GM12878 (cell line): ENCODE results near the gene ASIC1. TPM values are rescaled to one million over a fixed set of nuclear protein-coding genes. Genes with fewer than 3 reads are reported as not detected.

Experiments used
- ATAC-seq: fragments of 200-7000 bp; cut with Tn5 transposase; 3 replicates; pipeline ENCODE4 v1.9.1; 2020; ENCODE audit warnings: mild to moderate bottlenecking, moderate library complexity
- BruUV-seq: library from RNA; stranded (reverse); fragments of 400-500 nt; replicated peaks from 2 replicates; lab custom pipeline; 2021; lab: Mats Ljungman, UMichigan
- CTCF ChIA-PET: fragments of 300-600 bp; sonication (Branson Sonifier 250); formaldehyde crosslinking; extraction: SDS; loops from one replicate; lab custom pipeline; 2021; ENCODE audit warnings: inconsistent platforms; lab: Yijun Ruan, JAX
- POLR2A ChIA-PET: fragments of 350-600 bp; formaldehyde crosslinking; extraction: SDS; loops from one replicate; lab custom pipeline; 2021; ENCODE audit warnings: inconsistent platforms; lab: Charles Lee
- RAD21 ChIA-PET: fragments of 300-600 bp; sonication (Branson Sonifier 250); formaldehyde crosslinking; loops from one replicate; lab custom pipeline; 2023; ENCODE audit warnings: antibody characterized with exemption; ENCODE audit not compliant: unreplicated experiment; lab: Charles Lee
- SMC1A ChIA-PET: fragments of 300-600 bp; sonication (Branson Sonifier 250); formaldehyde crosslinking; loops from one replicate; lab custom pipeline; 2023; ENCODE audit not compliant: unreplicated experiment, uncharacterized antibody; lab: Charles Lee
- DNase-seq: peaks from one replicate; pipeline ENCODE4 v3.0.0-alpha.2; 2011; ENCODE audit warnings: low read depth, low spot score
- FAIRE-seq: peaks from 3 replicates; lab custom pipeline; 2011; peaks lifted over from hg19 to GRCh38; lab: Jason Lieb, UNC
- H2AFZ ChIP-seq: 2 replicates; pipeline ENCODE4 v1.6.0; 2011; ENCODE audit warnings: low read depth, low read length, control low read depth; ENCODE audit not compliant: control insufficient read depth
- H3K27ac ChIP-seq: 2 replicates; pipeline ENCODE4 v1.5.1; 2011; ENCODE audit warnings: control low read depth; ENCODE audit not compliant: control insufficient read depth, insufficient read depth
- H3K27me3 ChIP-seq, 2 experiments: replicated peaks in 1 of 2; 2 replicates each; pipeline versions ENCODE4 v1.6.0 to v1.6.1; 2011; ENCODE audit warnings: low read length in 1 of 2; ENCODE audit not compliant: control insufficient read depth in 2 of 2, insufficient read depth in 2 of 2
- H3K36me3 ChIP-seq, 2 experiments: 2 replicates each; pipeline ENCODE4 v1.5.1; 2011; ENCODE audit warnings: low read length in 1 of 2; ENCODE audit not compliant: control insufficient read depth in 2 of 2, insufficient read depth in 2 of 2
- H3K4me1 ChIP-seq: 2 replicates; pipeline ENCODE4 v1.6.1; 2011; ENCODE audit warnings: mild to moderate bottlenecking, low read length, moderate library complexity, mixed read lengths; ENCODE audit not compliant: control insufficient read depth, insufficient read depth
- H3K4me2 ChIP-seq: 2 replicates; pipeline ENCODE4 v1.6.0; 2011; ENCODE audit warnings: control low read depth; ENCODE audit not compliant: control insufficient read depth, insufficient read depth
- H3K4me3 ChIP-seq: fragments of 200-600 bp; sonication (generic); 2 replicates; pipeline ENCODE4 v1.5.1; 2016
- H3K79me2 ChIP-seq: 2 replicates; pipeline ENCODE4 v1.6.0; 2011; ENCODE audit warnings: low read length; ENCODE audit not compliant: control insufficient read depth, insufficient read depth
- H3K9ac ChIP-seq: 2 replicates; pipeline ENCODE4 v1.8.0; 2011; ENCODE audit warnings: low read length, control low read depth, mixed read lengths; ENCODE audit not compliant: control insufficient read depth, insufficient read depth
- H3K9me3 ChIP-seq: replicated peaks from 3 replicates; pipeline ENCODE4 v1.5.1; 2011; ENCODE audit warnings: mild to moderate bottlenecking, low read length; ENCODE audit not compliant: control insufficient read depth, insufficient read depth
- H4K20me1 ChIP-seq: 2 replicates; pipeline ENCODE4 v1.6.0; 2011; ENCODE audit not compliant: control insufficient read depth, insufficient read depth
- IKZF2 ChIP-seq, 2 experiments: fragments of 450-650 bp; IDR thresholded peaks; 2 replicates each; pipeline ENCODE4 v1.6.1; 2017; ENCODE audit warnings: mild to moderate bottlenecking in 2 of 2, moderate library complexity in 2 of 2
- POLR2AphosphoS5 ChIP-seq: IDR thresholded peaks from 2 replicates; pipeline ENCODE4 v1.6.1; 2011; ENCODE audit warnings: mild to moderate bottlenecking, low read length, inconsistent platforms
- RUNX3 ChIP-seq: IDR thresholded peaks from 2 replicates; pipeline ENCODE4 v1.6.1; 2012; ENCODE audit warnings: low read length, inconsistent platforms
- SMC3 ChIP-seq: IDR thresholded peaks from 2 replicates; pipeline ENCODE4 v1.6.1; 2011; ENCODE audit warnings: low read length, improper control_type of control experiment, borderline replicate concordance
- SPI1 ChIP-seq: IDR thresholded peaks from 2 replicates; pipeline ENCODE4 v1.6.1; 2011; ENCODE audit warnings: low read depth, mild to moderate bottlenecking, low read length, moderate library complexity, borderline replicate concordance; ENCODE audit not compliant: insufficient read depth
- WGBS: methylation state at CpG from one replicate; pipeline ENCODE4 v1.1.6; 2016; ENCODE audit warnings: low lambda C conversion rate; ENCODE audit not compliant: insufficient replicate concordance, insufficient coverage; ENCODE audit errors: missing lambda C conversion rate; 5-methylcytosine and 5-hydroxymethylcytosine counted together
- in situ Hi-C: fragments of 300-500 bp; cut with MboI; formaldehyde crosslinking; loops from 9 replicates; pipeline ENCODE4 v1.14.3; 2018; ENCODE audit warnings: mixed read lengths
- intact Hi-C: fragments of 100-400 bp; cut with micrococcal nuclease; formaldehyde crosslinking; loops from one replicate; pipeline ENCODE4 v1.14.2; 2022; ENCODE audit not compliant: unreplicated experiment
- polyA plus RNA-seq, 11 experiments: library from polyadenylated mRNA; depleted of rRNA in 4 of 11; unstranded in 6 of 11; stranded (reverse) in 5 of 11; fragments of >200 nt; fragmentation: Nextera tagmentation in 4 of 11; fragmentation: Illumina TruSeq in 1 of 11; extraction: Ambion mirVana in 4 of 11; extraction: Trizol in 1 of 11; gene quantifications; 1 replicate in 1 of 11; 2 replicates in 10 of 11; pipeline versions ENCODE4 v1.2.1 to v1.2.3, GENCODE V29; 2011 to 2016; ENCODE audit warnings: inconsistent platforms in 2 of 11, missing spikeins in 2 of 11, low read depth in 1 of 11
- total RNA-seq, 4 experiments: library from RNA; depleted of rRNA in 3 of 4; stranded (reverse); fragments of >200 nt in 3 of 4; fragmentation: Illumina TruSeq in 1 of 4; extraction: Trizol in 1 of 4; gene quantifications; 2 replicates each; pipeline versions ENCODE4 v1.2.1 to v1.2.3, GENCODE V29; 2013 to 2021

Gene ASIC1
- total and polyA plus RNA-seq, 10 of the 15 experiments (the other 5 are each of a cell fraction or from before 2014, with no cell fraction given), result 0.02 to 0.28 (median 0.21) TPM; not detected in 4

DNA sequence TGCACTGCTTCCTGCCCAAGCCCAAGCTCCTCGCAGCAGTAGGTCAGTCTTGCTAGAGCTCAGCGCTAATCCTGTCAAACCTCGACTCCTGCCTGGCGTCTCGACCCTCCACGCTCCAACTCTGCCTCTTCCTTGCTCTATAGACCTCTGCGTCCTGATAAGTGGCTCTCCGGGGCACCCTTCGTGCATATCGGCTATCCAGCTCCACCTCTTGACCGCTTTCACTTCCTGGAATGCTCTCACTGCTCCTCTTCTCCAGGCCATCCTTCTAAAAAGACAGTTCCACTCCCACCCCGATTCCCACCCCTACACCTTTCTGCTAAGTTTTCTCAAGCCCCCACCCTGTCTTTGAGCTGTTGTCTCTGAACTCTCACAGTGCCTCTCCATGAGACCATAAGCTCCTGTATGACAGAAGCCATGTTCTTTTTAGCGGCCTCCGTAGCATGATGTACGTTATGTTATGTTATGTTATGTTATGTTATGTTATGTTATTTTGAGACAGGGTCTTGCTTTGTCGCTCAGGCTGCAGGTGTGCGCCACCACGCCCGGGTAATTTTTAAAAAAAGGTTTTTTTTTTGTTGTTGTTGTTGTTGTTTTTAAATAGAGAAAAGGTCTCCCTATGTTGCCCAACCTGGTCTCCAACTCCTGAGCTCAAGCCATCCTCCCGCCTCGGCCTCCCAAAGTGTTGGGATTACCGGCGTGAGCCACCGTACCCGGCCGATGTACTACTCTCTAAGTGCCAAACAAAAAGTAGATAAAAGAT lies 55.2 kb downstream of the ASIC1 start:
- ChIA-PET SMC1A (interaction anchor here (0.6 to 4.8 kb wide), 23 partner anchors 8 to 455 kb away, joined by 3 to 36 read pairs (median 7); partner anchors contain the start of genes CERS5, RACGAP1 and SMARCD1), RAD21 (interaction anchor here (0.8 to 5.1 kb wide), 14 partner anchors 9 to 290 kb away, joined by 3 to 66 read pairs (median 8); partner anchors contain the start of genes CERS5, GPD1 and SMARCD1), POLR2A (interaction anchor here (0.6 to 5.0 kb wide), 18 partner anchors 13 to 1039 kb away, joined by 3 to 72 read pairs (median 5); partner anchors contain the start of genes CERS5, RACGAP1 and SMARCD1), CTCF (interaction anchor here (0.9 to 13.0 kb wide), 41 partner anchors 9 to 549 kb away, joined by 3 to 257 read pairs (median 8); partner anchors contain the start of genes CERS5, GPD1, LIMA1 and RACGAP1)
- TF ChIP-seq SMC3 (no peak), SPI1 (peak; percentile 41; the same call in 1 of the 2 replicates), POLR2AphosphoS5 (0 out of 2 replicates have a peak, but pooled peaks have one; percentile 34), RUNX3 (peak; percentile 2; the same call in 1 of the 2 replicates), IKZF2 (IDR thresholded peaks at IDR 0.05) (peak in 1 of 2 experiments; percentile 50; a peak in 1 of 4 replicates)
- Histone ChIP-seq H3K4me3 (peak overlapping the region; percentile 99), H3K27me3 (no peaks in the 10 kb centered on the region), H2AFZ (peak overlapping the region; percentile 87), H3K79me2 (peaks cover 42% of the 10 kb centered on the region), H3K27ac (peak overlapping the region; percentile 90), H4K20me1 (no peaks in the 10 kb centered on the region), H3K36me3 (peaks cover 0 to 4% of the 10 kb centered on the region in 2 experiments; a peak in 1 of 4 replicates), H3K9me3 (no peaks in the 10 kb centered on the region), H3K4me2 (peak overlapping the region; percentile 73), H3K9ac (peak overlapping the region; percentile 93), H3K4me1 (peaks cover 21% of the 10 kb centered on the region)
- BruUV-seq, result TSS peak; percentile 51
- DNase-seq, result no peak
- no peak for FAIRE-seq
- intact Hi-C loops, result loop anchor here (1.0 kb wide), 1 partner anchor 27 kb away; the partner anchor contains the start of gene SMARCD1
- WGBS, result 9% methylated on average over 26 of the region's 26 CpGs
- in situ Hi-C loops, result no loop called here
- ATAC-seq, result peak; percentile 4
